Stimulated activated CD4-positive, alpha-beta T cell treated with anti-CD3 and anti-CD28 coated beads, Interleukin-15, amount 100 ng/mL, for 1 hour (primary cell): ENCODE results near the gene EPB41L3.

Experiments
- DNase-seq, 2 donors: peaks; one replicate each; pipeline ENCODE4 v3.0.0-alpha.2; 2020; ENCODE audit warnings: low read depth in 1 of 2, low spot score in 1 of 2

Gene EPB41L3

GRCh38 chr18:5419030-5419429, 124.8 kb downstream of the EPB41L3 start:
- no peak for DNase-seq

- no peak for DNase-seq
Observed at GRCh38 chr18:5417342-5417741, 126.5 kb downstream of the EPB41L3 start.

GRCh38 chr18:5416112-5416511, 127.7 kb downstream of the EPB41L3 start:
- DNase-seq, result no peak

GRCh38 chr18:5415665-5416064, 128.1 kb downstream of the EPB41L3 start:
- DNase-seq, result no peak

GRCh38 chr18:5415031-5415430, 128.8 kb downstream of the EPB41L3 start:
- DNase-seq, result no peak

GRCh38 chr18:5414546-5414945, 129.3 kb downstream of the EPB41L3 start:
- no peak for DNase-seq

- DNase-seq, result no peak
Observed at GRCh38 chr18:5413447-5413846, 130.3 kb downstream of the EPB41L3 start.

GRCh38 chr18:5410582-5410981, 133.2 kb downstream of the EPB41L3 start:
- DNase-seq, result no peak

GRCh38 chr18:5398269-5398668, 145.5 kb downstream of the EPB41L3 start:
- no peak for DNase-seq

- no peak for DNase-seq
Observed at GRCh38 chr18:5397102-5397501, 146.7 kb downstream of the EPB41L3 start.

GRCh38 chr18:5395860-5396448, 147.8 kb downstream of the EPB41L3 start:
- DNase-seq, result no peak

GRCh38 chr18:5393779-5394178, 150.0 kb downstream of the EPB41L3 start:
- DNase-seq, result no peak

GRCh38 chr18:5391409-5391808, 152.4 kb downstream of the EPB41L3 start:
- no peak for DNase-seq

GRCh38 chr18:5389356-5389755, 154.4 kb downstream of the EPB41L3 start:
- no peak for DNase-seq

GRCh38 chr18:5388896-5389295, 154.9 kb downstream of the EPB41L3 start:
- DNase-seq, result no peak

GRCh38 chr18:5380586-5380985, 163.2 kb downstream of the EPB41L3 start:
- DNase-seq, result no peak

- no peak for DNase-seq
Observed at GRCh38 chr18:5376986-5377385, 166.8 kb downstream of the EPB41L3 start.

GRCh38 chr18:5370332-5370731, 173.5 kb downstream of the EPB41L3 start:
- DNase-seq, result no peak

GRCh38 chr18:5369513-5369912, 174.3 kb downstream of the EPB41L3 start:
- no peak for DNase-seq

GRCh38 chr18:5365443-5365842, 178.4 kb downstream of the EPB41L3 start:
- no peak for DNase-seq

GRCh38 chr18:5350636-5351035, 193.2 kb downstream of the EPB41L3 start:
- DNase-seq, result no peak
